PFSK-1 (cell line): Measurements from ENCODE around the gene RALGPS2.

Source experiments
- FOXP2 ChIP-seq: optimal IDR thresholded peaks from 2 replicates; pipeline ENCODE3; 2011; ENCODE audit warnings: borderline replicate concordance, control low read depth, inconsistent platforms; ENCODE audit not compliant: insufficient read depth; ENCODE audit errors: extremely low read length, extremely low read depth
- POLR2AphosphoS5 ChIP-seq: IDR thresholded peaks from 2 replicates; pipeline ENCODE4 v1.6.1; 2012; ENCODE audit warnings: low read depth, mild to moderate bottlenecking, control low read depth, low read length, moderate library complexity
- REST ChIP-seq, 2 experiments: IDR thresholded peaks; 2 replicates each; pipeline versions ENCODE4 v1.6.1 to v1.8.0; 2011 to 2012; ENCODE audit warnings: low read depth in 2 of 2, low read length in 2 of 2, control low read depth in 1 of 2, inconsistent platforms in 1 of 2, mild to moderate bottlenecking in 1 of 2, moderate library complexity in 1 of 2; ENCODE audit not compliant: insufficient read depth in 1 of 2
- SIN3A ChIP-seq: IDR thresholded peaks from 2 replicates; pipeline ENCODE4 v1.6.1; 2012; ENCODE audit warnings: mild to moderate bottlenecking, low read length, moderate library complexity, borderline replicate concordance; ENCODE audit not compliant: insufficient read depth
- TAF1 ChIP-seq: IDR thresholded peaks from 2 replicates; pipeline ENCODE4 v1.6.1; 2012; ENCODE audit warnings: low read length, control low read depth, borderline replicate concordance; ENCODE audit not compliant: insufficient read depth

DNA sequence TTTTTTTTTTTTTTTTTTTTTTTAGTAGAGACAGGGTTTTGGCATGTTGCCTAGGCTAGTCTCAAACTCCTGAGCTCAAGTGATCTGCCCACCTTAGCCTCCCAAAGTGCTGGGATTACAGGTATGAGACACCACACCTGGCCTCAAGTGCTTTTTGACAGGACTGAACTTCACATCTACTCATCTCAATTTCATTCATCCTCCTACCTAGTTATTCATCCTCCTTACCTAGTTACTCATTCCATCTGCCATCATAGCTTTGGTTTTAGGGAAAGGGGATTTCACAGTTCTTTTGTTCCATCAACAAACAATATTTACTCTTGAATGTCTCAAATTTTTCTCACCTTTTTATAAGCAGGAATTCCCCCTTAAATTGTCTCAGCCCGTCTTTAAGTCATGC, 38.6 kb upstream of the RALGPS2 start:
- TF ChIP-seq SIN3A (no peak), TAF1 (no peak), POLR2AphosphoS5 (no peak), REST (IDR thresholded peaks at IDR 0.05; ENCODE audit: insufficient read depth in 1 of 2, low read depth in 2 of 2, low read length in 2 of 2) (no peak), FOXP2 (no peak)
